Mesothelial cell of epicardium (in vitro differentiated cells): ENCODE results near the gene RALGPS1. TPM values are rescaled to one million over a fixed set of nuclear protein-coding genes. Genes with fewer than 3 reads are reported as not detected.

Experiments used
- DNase-seq, 2 experiments: peaks; one replicate each; pipeline ENCODE4 v3.0.0; 2021; ENCODE audit warnings: low spot score in 2 of 2; ENCODE audit not compliant: unreplicated experiment in 2 of 2
- H3K27ac Mint-ChIP-seq: 2 replicates; pipeline ENCODE4 v1.8.0; 2021; ENCODE audit warnings: mixed read lengths
- H3K27me3 Mint-ChIP-seq: 2 replicates; pipeline ENCODE4 v1.8.0; 2021; ENCODE audit warnings: low read depth, mixed read lengths
- H3K36me3 Mint-ChIP-seq: 2 replicates; pipeline ENCODE4 v1.8.0; 2021; ENCODE audit warnings: mixed read lengths
- H3K4me1 Mint-ChIP-seq: 2 replicates; pipeline ENCODE4 v1.8.0; 2021; ENCODE audit warnings: mixed read lengths
- H3K4me3 Mint-ChIP-seq: 2 replicates; pipeline ENCODE4 v1.8.0; 2021; ENCODE audit warnings: mild to moderate bottlenecking, moderate library complexity, mixed read lengths
- H3K9me3 Mint-ChIP-seq: 2 replicates; pipeline ENCODE4 v1.8.0; 2021; ENCODE audit warnings: mixed read lengths
- CTCF ChIP-seq: fragments of 200-600 bp; sonication (generic); IDR thresholded peaks from one replicate; pipeline ENCODE4 v1.5.0; 2021; ENCODE audit warnings: antibody characterized with exemption; ENCODE audit not compliant: unreplicated experiment
- total RNA-seq: library from RNA; stranded (reverse); gene quantifications from 3 replicates; pipeline ENCODE4 v1.2.1, GENCODE V29; 2021

Gene RALGPS1
- total RNA-seq, 1 donor from 2014 or later, result 25.6 TPM

- no peak for DNase-seq
- no peak for TF ChIP-seq CTCF
- H3K27me3 Mint-ChIP-seq, result no peaks in the 10 kb centered on the region
- H3K4me1 Mint-ChIP-seq, result peaks cover 5% of the 10 kb centered on the region
- H3K4me3 Mint-ChIP-seq, result no peak overlapping the region
- H3K36me3 Mint-ChIP-seq, result peaks cover 19% of the 10 kb centered on the region
- no peak overlapping the region for H3K27ac Mint-ChIP-seq
- no peaks in the 10 kb centered on the region for H3K9me3 Mint-ChIP-seq
These were observed 173.3 kb downstream of the RALGPS1 start for GRCh38 chr9:127087836-127088235.

GRCh38 chr9:127088724-127089615 is 174.4 kb downstream of the RALGPS1 start:
- H3K4me1 Mint-ChIP-seq, result peaks cover 5% of the 10 kb centered on the region
- H3K9me3 Mint-ChIP-seq, result no peaks in the 10 kb centered on the region
- no peak for TF ChIP-seq CTCF
- H3K27ac Mint-ChIP-seq, result no peak overlapping the region
- no peaks in the 10 kb centered on the region for H3K27me3 Mint-ChIP-seq
- DNase-seq, result no peak
- H3K36me3 Mint-ChIP-seq, result peaks cover 19% of the 10 kb centered on the region
- H3K4me3 Mint-ChIP-seq, result no peak overlapping the region

- TF ChIP-seq CTCF, result no peak
- no peak for DNase-seq
- H3K27ac Mint-ChIP-seq, result peak overlapping the region; percentile 58
- peaks cover 5% of the 10 kb centered on the region for H3K4me1 Mint-ChIP-seq
- peaks cover 19% of the 10 kb centered on the region for H3K36me3 Mint-ChIP-seq
- no peaks in the 10 kb centered on the region for H3K9me3 Mint-ChIP-seq
- H3K27me3 Mint-ChIP-seq, result no peaks in the 10 kb centered on the region
- H3K4me3 Mint-ChIP-seq, result no peak overlapping the region
These were observed 175.1 kb downstream of the RALGPS1 start for GRCh38 chr9:127089631-127090081.

GRCh38 chr9:127090341-127090985 is 175.9 kb downstream of the RALGPS1 start:
- H3K36me3 Mint-ChIP-seq, result peaks cover 19% of the 10 kb centered on the region
- no peak overlapping the region for H3K4me3 Mint-ChIP-seq
- H3K27ac Mint-ChIP-seq, result no peak overlapping the region

GRCh38 chr9:127091526-127091925 is 176.9 kb downstream of the RALGPS1 start:
- no peak for TF ChIP-seq CTCF
- H3K36me3 Mint-ChIP-seq, result peaks cover 19% of the 10 kb centered on the region
- no peaks in the 10 kb centered on the region for H3K9me3 Mint-ChIP-seq
- no peak overlapping the region for H3K4me3 Mint-ChIP-seq
- H3K27me3 Mint-ChIP-seq, result no peaks in the 10 kb centered on the region
- no peak overlapping the region for H3K27ac Mint-ChIP-seq
- peaks cover 5% of the 10 kb centered on the region for H3K4me1 Mint-ChIP-seq
- no peak for DNase-seq

More at GRCh38 chr9:127090341-127090985, 175.9 kb downstream of the RALGPS1 start:
- Mint-ChIP-seq H3K9me3 (no peaks in the 10 kb centered on the region), H3K27me3 (no peaks in the 10 kb centered on the region), H3K4me1 (peaks cover 5% of the 10 kb centered on the region)
- TF ChIP-seq CTCF, result no peak
- no peak for DNase-seq
